B cell (primary cell): ENCODE data around the gene RNF146.

ENCODE experiments used
- CTCF ChIP-seq: fragments of 200-600 bp; IDR thresholded peaks from one replicate; pipeline ENCODE4 v1.8.0; 2022; ENCODE audit warnings: antibody characterized with exemption, mild to moderate bottlenecking
- EZH2 ChIP-seq: IDR thresholded peaks from 2 replicates; pipeline ENCODE4 v1.6.1; 2012; ENCODE audit warnings: borderline replicate concordance, low read depth, mild to moderate bottlenecking, moderate library complexity, low read length; ENCODE audit not compliant: insufficient read depth, poor library complexity, severe bottlenecking

- no peak for TF ChIP-seq CTCF
- TF ChIP-seq EZH2: no peak
Measured at GRCh38 chr6:127319686-127320085, 53.0 kb downstream of the RNF146 start.
